GM18505 (cell line): ENCODE data around the gene ANKRD42.
"Not testable (repeated sequence)": the region's sequence is repeated elsewhere in the genome, so short reads cannot be mapped to it uniquely, and the experiment has no call there.

Source experiments
- ATAC-seq: cut with Tn5 transposase; IDR thresholded peaks from one replicate; pipeline ENCODE4 v1.9.1; 2021; ENCODE audit not compliant: unreplicated experiment
- POLR2A ChIP-seq: IDR thresholded peaks from 4 replicates; pipeline ENCODE4 v1.6.1; 2011; ENCODE audit warnings: borderline replicate concordance; ENCODE audit not compliant: insufficient read depth, insufficient read length; ENCODE audit errors: extremely low read depth

Gene ANKRD42

DNA sequence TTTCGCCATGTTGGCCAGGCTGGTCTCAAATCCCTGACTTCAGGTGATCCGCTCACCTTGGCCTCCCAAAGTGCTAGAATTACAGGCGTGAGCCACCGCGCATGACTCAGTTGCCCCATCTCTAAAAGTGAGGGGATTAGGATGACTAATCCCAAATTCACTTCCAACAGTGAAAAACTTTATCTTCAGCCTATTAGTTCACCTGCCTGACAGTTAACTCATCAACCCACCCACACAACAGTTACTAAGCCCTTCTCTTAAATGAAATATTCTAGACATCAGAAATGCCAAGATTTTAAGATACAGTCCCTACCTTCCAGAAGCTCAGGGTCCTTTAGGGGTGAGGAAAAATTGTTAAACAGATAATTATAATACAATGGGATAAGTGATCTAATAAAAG is 2.0 kb upstream of the ANKRD42 start:
- TF ChIP-seq POLR2A: no peak

DNA sequence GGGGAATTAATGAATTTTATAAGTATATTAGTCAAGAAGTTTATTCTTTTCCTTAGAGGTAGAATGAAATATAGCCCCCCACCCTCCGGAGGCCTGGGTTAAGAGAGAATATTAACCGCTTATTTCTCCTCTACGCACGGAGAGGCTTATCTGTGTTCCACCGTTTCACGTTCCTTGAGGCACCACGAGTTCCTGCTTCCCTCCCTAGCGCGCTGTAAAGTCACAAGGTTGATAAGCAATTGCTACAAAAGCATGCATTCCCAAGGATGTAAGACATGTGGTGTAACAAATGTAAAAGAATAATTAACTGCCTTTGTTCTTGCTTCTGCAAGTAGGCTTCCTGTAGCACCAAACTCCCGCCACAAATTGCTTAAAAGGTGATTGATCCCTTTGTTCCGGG is 1.5 kb upstream of the ANKRD42 start:
- no peak for TF ChIP-seq POLR2A
- no peak for ATAC-seq

More for the DNA sequence above, 2.0 kb upstream of the ANKRD42 start:
- no peak for ATAC-seq

DNA sequence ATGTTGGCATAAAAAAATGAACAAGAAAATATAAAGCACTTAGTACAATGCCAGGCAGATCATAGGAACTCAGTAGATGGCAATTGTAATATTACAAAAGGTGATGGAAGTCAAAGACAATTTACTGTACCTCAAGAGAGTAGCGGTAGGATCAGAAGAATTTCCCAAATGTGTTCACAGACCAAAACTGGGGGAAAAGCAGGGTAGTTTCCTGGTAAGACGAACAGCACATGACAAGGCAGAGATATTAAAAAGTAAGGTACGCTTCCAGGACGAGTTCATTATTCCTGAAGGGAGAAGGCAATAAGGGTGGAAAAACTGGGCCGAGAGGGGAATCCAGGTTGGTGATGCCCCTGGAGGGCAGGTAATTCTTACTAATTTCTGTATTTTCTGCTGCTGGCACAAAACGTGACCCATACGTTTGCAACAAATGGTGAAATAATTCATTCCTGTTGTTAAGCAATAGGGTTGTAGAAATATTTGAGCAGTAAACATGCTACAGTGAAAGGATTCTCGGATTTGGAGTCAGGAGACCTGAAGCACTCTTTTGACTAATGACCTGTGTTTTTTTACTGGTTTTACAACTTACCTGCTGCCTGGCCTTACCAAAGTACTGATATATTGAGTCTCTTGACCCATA is 786 bp upstream of the ANKRD42 start:
- no peak for TF ChIP-seq POLR2A
- ATAC-seq: no peak

DNA sequence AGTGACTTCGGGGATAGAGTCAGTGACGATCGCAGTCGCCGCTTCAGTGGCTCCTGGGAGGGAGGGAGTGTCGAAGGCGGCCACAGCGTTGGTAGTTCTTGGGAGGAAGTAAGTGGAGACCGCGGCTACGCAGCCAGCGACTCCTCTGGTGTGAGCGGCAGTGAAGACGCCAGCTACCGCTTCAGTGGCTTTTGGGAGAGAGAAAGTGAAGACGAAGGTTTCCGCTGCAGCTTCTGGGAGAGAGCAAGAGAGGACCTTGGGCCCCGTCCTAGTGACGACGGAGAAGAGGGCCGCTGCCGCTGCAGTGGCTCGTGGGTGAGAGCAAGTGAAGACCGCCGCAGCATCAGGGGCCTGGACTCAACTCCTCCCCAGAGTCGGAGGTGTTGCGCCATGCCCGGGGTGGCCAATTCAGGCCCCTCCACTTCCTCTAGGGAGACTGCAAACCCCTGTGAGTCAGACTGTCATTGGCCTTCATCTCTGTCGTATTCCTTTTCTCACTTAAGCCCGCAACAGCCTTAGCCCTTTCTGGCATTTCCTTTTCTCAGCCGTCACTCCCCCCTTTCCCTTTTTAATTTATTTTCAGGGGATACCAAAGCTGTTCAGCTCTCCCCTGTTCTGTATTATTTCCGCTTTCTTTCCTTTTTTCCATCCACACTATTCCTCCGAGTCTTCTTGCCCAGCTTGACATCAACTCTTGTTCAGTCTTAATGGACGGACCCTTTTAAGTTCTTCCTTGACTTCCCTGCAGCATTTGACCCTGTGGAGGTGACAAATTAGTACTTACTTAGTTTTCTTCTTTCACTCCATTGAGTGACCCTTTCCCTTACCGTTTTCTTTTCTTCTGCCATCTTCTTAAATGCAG is 1.0 kb downstream of the ANKRD42 start:
- ATAC-seq: peak; percentile 48
- TF ChIP-seq POLR2A: peak; percentile 45

DNA sequence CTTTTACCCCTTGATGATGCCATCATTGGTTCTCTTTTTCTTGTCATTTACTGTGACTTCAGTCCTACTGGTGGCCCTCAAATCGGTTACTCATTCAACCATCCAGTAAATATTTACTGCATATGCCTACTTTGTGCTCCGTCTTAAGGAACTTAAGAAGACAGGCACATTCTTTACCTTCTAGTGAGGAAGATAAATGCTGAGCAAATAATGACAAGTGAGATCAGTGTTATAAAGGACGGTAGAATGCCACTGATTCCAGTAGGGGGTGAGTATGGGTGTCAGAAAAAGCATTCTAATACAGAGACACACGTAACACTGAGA is 1.6 kb downstream of the ANKRD42 start:
- no peak for ATAC-seq
- TF ChIP-seq POLR2A: no peak

DNA sequence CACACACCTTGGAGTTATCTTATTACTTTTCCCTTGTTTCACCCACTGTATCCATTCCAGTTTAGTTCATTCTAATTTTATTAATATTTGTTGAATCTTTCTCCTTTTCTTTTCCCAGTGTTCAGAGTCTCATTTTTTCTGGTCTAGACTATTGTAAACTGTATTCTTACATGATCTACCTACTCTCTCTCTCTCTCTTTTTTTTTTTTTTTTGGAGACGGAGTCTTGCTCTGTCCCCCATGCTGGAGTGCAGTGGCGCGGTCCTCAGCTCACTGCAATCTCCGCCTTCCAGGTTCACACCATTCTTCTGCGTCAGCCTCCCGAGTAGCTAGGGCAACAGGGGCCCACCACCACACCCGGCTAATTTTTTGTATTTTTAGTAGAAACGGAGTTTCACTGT is 2.1 kb downstream of the ANKRD42 start:
- TF ChIP-seq POLR2A: no peak
- no peak for ATAC-seq

DNA sequence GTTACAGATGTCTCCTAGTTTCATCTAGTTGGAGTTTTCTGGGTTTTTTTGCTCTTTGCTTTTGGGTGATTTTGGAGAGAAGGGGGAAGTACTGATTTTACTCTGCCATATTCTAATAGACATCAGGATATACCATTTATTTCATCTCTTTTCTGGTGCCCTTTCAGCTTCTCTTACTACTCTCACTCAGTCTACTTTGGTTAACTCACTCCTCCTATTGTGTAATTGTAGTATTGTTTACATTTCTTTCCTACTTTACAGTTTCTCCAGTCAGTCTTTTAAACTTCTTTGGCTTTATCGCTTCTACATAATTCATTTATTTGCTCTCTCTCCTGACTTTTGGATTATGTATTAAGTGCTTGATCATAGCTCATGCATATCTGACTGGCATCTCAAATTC is 6.5 kb downstream of the ANKRD42 start:
- TF ChIP-seq POLR2A: no peak
- no peak for ATAC-seq

DNA sequence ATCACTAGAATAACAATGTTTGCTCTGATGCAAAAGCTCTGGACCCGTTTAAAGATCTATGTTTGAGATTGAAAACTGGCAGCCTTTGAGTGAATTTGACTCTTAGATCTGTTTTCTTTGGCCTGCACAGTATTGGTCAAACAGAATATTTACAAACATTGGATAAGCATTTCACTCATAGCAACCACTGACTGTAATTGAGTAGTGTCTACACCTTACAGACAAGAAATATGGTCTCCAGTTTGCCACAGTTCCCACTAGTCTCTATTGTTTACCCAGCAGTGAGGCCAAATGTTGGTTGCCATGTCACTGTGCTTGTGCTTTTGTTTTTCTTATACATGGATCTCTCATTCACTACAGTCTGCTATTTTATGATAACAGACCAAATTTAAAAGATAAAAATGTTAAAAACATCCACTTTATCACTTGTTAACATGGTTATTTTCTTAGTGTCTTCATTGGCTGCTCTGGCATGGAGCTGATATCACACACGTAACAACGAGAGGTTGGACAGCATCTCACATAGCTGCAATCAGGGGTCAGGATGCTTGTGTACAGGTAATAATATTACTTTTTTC is 12.2 kb downstream of the ANKRD42 start:
- TF ChIP-seq POLR2A: no peak
- ATAC-seq: no peak

DNA sequence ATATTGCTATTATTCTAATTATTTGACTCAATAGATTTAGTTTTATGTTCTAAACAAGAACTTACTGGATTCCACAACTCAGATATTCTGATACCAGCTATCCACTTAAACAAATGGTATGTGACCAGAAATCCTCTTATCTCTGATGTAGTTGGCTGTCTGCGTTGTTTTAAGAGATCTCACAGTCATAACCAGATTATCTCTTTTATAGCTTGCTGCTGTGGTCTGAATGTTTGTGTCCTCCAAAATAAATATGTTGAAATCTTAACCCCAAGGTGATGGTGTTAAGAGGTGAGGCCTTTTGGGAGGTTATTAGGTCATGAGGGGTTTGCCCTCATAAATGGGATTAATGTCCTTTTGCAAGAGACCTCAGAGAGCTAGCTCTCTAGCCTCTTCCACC is 12.7 kb downstream of the ANKRD42 start:
- no peak for ATAC-seq

DNA sequence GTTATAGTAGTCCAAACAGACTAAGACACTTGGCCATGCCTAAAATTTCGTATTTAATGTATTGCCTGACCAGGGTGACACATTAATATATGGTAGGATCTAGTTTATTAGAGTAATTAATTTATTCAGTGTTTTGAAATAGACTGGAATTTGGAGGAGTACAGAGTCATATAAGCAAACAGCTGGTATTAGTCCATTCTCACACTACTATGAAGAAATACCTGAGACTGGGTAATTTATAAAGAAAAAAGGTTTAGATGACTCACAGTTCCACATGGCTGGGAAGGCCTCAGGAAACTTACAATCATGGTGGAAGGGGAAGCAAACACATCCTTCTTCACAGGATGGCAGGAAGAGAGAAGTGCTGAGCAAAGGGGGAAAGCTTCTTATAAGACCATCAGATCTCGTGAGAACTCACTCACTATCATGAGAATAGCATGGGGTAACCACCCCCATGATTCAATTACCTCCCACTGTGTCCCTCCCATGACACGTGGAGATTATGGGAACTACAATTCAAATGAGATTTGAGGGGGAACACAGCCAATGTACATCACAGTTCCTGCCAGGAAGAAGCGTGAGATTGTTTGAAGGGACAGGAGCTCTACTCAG is 13.4 kb downstream of the ANKRD42 start:
- ATAC-seq: not testable (repeated sequence)

More for the DNA sequence above, 12.7 kb downstream of the ANKRD42 start:
- no peak for TF ChIP-seq POLR2A

DNA sequence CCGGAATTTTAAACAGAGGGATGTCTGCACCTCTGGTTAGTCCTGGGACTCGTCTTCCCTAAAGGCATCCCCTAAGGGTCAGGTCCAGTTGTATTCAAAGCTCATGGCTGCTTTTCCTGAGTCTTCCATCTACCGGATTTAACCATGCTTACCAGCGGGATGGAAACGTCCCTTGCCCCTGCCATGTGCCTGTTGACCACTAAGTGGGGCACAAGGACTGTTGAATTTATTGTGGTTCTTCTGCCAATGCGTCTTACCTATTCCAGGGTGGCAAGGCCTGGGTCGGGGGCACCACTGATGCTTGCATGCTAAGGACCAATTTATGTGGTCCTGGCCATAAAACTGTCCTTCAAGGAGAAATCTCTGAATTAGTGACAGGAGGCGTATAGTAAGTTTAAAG is 25.6 kb downstream of the ANKRD42 start:
- ATAC-seq: no peak
- TF ChIP-seq POLR2A: no peak

DNA sequence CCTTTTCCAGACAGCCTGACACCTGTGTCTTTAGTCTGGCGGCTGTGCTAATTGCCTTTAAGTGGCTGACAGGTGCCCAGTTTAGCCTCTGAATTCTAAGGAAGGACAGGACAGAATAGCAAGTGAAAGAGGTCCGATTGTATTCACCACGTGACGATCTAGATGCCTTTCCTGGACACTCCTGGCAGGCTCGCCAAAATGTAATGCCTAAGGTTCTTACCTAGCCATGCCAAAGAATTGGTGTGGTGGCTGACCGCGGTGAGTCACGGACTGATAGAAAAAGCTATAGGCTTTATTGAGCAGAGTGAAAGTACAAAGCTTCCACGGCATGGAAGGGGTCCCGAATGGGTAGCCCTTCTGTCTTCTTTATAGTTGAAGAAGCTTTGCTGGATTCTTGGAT is 26.7 kb downstream of the ANKRD42 start:
- TF ChIP-seq POLR2A: no peak
- no peak for ATAC-seq

DNA sequence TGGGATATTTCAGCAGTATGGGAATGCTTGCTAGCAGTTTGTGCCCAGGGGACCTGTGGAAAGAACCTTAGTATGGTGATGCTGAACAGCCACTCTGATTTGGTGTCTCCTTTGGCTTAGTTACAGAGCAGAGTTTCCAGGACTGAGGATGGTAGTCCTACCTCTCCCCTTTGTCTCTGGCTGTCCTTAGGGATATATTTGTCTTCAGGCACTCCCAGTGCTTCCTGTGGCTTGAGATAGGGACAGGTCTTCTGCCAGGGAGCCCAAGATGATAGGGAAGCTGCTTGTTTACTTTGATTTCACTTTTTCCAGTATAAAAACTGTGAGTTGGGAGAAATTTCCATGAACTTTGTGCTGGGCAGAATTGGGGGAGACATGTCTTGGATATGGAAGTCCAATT is 28.2 kb downstream of the ANKRD42 start:
- no peak for TF ChIP-seq POLR2A
- no peak for ATAC-seq

DNA sequence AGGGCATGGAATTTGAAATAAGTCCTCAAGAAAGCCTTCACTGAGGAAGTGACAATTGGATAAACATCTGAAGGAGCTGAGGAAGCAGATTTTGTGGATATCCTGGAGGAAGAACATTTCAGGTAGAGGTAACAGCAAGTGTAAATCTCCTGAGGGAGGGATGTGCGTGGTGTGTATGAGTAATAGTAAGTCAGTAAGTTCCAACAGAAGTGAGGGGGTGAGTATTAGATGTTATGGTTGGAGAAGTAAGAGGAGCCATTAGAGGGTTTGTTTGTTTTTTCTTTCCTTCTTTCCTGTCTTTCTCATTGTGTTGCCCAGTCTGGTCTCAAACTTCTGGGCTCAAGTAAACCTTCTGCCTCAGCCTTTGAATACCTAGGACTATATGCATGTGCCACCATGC is 29.0 kb downstream of the ANKRD42 start:
- TF ChIP-seq POLR2A: no peak
- ATAC-seq: no peak
